ENCODE results near the gene ERC2.

GRCh38 chr3:55546866-55547669 is 921.2 kb downstream of the ERC2 start:
- TF ChIP-seq CTCF (IDR thresholded peaks at IDR 0.05; ENCODE audit: low read length): no peak
- no peak for TF ChIP-seq EZH2 (IDR thresholded peaks at IDR 0.05; ENCODE audit: borderline replicate concordance, low read length)
